Renal cortex interstitium (tissue), 11 donors: ENCODE results near the gene S100A2. TPM values are rescaled to one million over a fixed set of nuclear protein-coding genes. Genes with fewer than 3 reads are reported as not detected.
A peak's percentile ranks its signal among the peaks of the same experiment; 100 is the strongest.
"Not testable (repeated sequence)": the region's sequence is repeated elsewhere in the genome, so short reads cannot be mapped to it uniquely, and the experiment has no call there.

ENCODE experiments used
- DNase-seq, 11 donors: peaks; one replicate each; pipeline ENCODE4 v3.0.0-alpha.2; 2013; ENCODE audit warnings: low read depth in 9 of 11, low spot score in 4 of 11; ENCODE audit errors: extremely low read depth in 1 of 11
- polyA plus RNA-seq, 3 donors: library from polyadenylated mRNA; unstranded; fragments of 120-200 nt; gene quantifications; one replicate each; pipeline ENCODE4 v1.2.1, GENCODE V29; 2013; ENCODE audit not compliant: insufficient read length in 3 of 3

S100A2 gene
- polyA plus RNA-seq, 3 donors, result 3.8 to 9.8 (median 4.1) TPM

DNA sequence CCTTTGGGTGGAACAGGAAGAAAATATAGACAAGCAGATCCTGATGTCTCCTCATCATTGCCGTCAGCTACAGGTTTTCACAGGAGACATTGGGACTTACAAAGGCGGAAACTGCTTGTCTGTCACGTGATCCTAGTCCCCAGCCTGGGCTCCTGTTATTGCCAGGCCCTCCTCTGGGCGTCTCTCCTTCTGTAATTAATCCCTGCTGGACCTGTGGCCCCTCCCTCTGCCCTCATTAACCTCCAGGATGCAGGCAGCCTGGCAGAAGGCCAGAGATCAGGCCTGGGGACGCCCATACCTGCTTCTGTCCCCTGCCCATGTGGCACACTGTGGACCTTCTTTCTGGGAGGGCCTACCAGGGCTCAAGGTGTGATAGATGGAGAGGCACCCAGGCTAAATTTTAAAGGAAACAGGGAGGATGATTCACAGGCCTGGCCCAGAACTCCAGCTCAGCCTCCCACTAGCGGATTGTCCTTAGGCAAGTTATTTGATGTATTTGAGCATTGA lies 27.3 kb downstream of the S100A2 start:
- no peak for DNase-seq

DNA sequence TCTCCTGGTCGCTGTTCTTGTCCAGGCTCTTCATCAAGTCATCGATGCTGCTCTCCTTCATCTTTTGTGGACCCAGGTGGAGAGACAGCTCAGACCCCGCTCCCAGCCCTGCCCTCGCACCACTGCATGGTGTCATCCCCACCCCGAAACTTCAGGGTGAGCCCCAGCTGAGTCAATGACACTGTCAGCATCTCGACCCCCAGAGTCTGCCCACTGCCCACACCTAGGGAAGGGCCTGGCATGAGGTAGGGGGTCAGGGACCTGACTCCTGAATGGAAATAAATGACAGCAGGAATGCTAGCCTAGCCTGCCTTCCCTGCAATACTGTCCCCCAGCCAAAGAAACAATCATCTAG lies 28.3 kb downstream of the S100A2 start:
- no peak for DNase-seq

DNA sequence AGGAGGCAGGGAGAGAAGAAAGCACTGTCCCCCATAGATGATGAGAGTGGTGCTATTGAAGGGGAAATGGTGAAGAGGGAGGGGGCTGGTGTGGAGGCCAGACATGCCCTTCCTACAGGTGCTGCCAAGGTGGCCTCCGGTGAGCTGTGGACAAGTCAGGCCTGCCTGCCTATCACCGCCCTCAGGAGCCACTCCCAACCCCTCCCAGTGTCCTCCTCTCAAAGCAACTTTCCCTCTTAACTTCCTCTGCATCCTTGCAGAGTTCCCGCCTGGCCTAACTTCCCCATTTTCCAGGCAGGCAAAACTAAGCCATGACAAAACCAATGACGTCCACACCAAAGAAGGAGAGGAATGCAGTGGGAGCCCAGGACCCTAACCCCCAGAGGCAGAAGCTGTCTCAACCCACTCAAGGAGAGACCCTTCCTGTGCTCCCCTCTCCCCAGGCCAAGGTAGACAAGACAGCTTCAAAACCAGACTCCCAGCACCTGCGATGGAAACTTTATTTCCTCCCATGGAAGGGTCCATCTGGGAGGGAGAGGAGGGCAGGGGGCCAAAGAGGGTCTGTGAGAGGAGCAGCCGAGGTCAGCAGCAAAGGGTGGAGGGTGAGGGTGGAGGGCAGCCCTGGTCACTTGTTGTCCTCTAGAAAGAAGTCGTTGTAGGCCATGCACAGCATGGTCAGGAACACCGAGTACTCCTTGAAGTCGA lies 28.8 kb downstream of the S100A2 start:
- no peak for DNase-seq

DNA sequence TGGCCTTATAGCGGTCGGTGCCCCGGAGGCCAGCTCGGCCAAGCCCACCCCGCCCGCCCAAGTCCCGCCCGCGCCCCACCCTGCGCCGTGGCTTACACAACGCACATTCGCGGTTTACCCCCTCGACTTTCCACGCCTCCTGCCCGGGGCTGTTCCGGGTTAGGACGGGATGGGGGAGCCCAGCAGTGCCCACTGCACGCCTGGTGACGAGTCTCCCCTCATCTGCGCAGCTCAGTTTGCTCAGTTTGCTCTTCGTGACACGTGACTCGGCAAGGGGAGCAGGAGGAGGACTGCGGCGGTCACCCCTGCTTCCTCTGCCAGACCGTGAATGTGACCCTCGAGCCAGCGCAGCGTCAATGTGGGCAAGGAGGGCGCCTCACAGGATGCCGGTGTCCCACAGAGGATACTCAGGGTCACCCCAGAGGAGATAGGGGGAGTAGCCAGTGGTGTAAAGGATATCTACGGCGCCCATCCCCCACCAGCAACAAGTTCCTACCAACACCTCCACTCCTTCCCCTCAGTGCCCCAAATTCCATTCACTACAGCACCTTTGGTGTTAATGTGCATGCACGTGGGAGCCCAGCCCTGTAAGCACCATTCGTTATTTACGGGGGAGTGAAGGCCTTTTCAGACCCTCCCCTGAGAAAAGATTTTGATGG lies 29.5 kb downstream of the S100A2 start:
- peak in 6 of 11 donors; percentile 43 to 51 (median 49) for DNase-seq

DNA sequence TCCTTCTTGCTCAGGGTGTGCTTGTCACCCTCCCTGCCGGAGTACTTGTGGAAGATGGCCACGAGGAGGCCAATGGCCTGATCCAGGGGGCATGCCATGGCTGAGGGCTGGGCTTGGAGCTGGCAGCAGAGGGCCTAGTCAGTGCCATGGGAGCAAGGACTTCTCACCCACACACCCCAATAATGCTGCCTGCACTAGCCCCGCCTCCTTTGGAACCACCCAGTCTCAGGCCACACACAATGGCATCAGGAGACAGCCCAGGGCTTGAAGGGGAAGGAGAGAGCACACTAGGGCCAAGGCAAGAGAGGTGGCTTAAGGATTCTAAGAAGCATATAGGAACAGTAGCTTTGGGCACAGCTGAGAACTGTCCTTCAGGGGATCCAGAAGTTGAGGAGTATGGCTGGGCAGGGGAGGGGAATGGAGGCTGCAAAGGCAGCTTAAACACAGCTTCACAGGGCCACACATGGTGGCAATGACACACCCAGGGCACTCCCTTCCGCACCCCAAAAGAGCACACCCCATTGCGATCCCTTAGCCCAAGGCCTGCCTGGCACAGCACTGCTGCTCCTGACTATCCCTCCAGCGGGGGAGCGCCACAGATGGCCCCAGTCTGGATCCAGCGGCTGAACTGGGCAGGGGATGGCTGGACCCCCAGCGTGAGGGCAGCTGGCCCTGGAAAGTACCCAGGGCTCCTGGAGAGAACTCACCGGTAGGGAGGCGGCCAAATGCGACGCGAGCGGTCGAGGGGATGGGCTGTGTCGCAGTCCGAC lies 30.2 kb downstream of the S100A2 start, which contains the start of gene S100A6:
Gene S100A6, minus strand, starts transcription at position 750 of the 770 bp plus-strand sequence. Its CDS starts 652 bp downstream, at position 98.
- no peak for DNase-seq

DNA sequence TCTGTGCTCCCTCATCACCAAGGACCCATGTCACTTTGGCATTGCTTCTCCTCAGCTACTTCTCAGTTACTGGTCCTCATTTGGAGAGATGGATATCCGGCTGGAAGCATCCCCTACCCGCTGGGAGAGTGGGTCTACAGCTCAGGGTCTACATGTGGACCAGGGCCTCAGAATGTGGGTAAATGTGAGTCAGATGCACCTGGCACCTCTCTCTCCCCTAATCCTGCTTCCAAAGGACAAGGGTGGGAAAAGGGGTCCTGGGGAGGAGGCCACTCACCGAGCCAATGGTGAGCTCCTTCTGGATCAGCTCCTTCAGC lies 30.8 kb downstream of the S100A2 start:
- DNase-seq, result no peak

DNA sequence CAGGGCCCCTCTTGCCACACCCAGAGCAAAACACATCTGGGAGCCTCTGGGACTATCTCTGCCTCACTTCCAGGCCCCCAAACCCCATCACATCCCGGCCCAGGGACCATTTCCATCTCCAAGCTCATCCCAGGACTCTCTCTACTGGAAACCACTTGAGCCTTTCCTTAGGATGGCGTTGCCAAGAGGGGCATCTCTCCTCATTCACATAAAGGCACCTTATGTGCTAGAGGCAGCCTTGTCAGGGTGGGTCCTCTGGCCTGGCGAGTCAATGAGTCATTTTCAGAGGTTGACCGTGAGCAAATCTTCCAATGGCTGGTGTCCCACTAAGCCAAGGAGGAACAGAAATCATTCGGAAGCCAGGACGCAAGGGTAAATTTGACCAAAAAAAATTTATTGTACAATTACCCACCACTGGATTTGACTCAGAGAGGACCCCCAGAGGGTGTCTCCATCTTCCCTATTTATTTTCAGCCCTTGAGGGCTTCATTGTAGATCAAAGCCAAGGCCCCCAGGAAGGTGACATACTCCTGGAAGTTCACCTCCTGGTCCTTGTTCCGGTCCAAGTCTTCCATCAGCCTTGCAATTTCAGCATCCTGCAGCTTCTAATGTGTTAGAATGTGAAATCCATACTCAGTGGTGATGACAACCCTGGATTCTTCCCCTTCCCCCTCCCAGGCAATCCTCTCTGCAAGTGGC lies 31.3 kb downstream of the S100A2 start:
- no peak for DNase-seq

DNA sequence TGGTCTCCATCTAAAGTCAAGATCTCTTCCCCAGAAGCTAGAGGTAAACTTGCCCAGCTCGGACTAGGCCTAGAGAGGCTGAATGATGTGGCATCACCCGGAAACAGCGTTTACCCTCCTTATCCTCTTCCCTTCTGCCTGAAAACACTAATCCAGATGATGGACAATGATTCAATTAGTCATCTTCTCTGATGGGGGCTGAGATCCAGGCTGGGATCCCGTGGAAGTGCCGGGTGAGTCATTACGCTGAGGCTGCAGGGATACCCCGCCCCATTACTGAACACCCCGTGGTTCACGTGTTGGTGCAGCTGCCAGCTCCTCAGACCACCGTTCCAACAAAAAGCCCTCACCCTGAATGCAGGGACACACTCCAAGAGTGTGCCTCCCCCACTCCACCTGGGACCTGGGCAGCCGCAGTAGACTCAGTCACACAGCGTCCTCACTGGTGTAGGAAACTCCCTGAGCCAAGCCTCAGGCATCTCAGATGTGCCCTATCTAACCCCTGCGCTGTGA lies 31.9 kb downstream of the S100A2 start:
- DNase-seq, result no peak

DNA sequence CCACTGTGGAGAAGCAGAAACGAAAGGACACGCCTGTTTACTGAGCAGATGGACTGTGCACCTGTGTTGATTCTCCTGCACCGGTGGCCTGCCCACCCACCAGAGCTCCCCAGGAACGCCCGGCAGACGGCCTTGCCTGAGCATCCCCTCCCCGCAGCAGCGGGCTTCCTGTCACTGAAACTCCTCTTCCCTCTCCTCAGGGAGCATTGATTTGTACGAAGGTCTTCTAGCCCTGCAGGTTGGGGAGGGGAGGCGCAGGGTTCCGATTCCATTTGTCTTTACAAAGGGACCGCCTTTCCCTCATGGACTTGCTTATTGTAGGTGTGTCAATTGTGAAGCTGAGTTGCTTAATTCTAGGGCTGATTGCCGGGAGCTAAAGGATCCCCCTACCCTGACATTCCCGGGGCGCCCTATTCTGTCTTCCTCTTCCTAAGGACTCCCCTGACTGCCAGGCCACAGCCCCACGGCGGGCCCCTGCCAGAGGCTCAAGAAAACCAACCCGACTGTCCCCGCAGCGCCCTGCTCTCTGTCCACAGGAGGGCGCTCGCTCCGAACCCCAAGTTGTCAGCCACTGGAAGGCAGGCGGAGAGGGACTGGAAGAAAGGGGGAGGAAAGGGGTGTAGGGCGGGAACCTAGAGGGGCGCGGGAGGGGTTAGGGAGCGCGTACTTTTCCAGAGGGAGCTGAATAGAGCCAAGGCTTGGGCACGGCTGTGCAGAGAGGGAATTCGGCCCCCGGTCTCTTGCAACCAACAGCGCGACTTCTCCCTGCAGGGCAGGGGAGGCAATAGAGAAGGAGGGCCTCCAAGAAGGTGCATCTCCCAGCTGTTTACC lies 32.7 kb downstream of the S100A2 start:
- DNase-seq, result peak in 8 of 11 donors; percentile 66 to 84 (median 74)

DNA sequence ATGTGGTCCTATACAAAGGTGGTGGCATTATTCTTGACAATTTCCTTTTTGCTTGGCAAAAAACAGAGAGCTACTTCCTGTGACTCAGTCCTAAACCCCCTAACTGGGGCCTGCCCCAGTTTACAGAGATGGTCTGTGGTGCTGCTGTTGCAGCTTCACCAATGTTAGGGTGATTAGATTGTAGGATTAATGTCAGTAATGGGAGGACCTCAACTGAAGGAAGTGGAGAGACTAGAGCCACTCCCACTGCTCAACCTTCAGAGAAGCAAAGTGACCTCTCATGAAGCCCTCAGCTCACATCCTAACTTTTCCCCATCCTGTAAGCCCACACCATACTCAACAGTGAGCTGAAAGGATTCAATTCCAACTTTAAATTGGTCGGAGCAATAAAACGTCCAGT lies 33.5 kb downstream of the S100A2 start:
- DNase-seq, result no peak

DNA sequence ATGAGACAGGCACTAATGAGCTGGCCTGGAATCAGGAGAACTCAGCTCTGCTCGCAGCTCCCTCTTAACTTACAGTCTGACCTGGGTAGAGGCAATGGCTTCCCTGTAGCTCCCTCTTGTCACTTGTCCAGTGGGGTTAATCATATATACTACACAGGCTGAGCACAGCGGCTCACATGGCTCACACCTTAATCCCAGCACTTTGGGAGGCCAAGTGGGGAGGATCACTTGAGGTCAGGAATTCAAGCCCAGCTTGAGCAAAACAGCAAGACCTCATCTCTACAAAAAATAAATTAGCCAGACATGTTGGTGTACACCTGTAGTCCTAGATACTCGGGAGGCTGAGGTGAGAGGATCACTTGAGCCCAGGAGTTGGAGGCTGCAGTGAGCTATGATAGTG lies 34.0 kb downstream of the S100A2 start:
- no peak for DNase-seq

DNA sequence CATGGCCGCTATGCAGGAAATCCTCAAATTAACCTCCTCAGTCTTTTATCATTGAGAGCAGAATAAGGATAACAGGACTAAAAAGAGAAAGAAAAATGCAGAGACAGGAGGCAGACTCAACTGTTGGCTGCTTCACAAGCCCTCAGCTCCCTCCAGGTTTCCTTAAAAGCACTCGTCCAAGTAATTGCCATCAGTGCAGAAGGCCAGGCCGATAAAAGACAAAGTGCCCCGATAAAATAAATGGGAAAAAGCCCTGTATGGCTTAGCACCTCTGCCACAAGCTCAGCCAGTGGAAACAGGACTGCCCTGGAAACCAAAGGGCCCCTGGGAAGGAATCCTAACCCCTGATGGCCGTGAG lies 38.0 kb downstream of the S100A2 start:
- no peak for DNase-seq

DNA sequence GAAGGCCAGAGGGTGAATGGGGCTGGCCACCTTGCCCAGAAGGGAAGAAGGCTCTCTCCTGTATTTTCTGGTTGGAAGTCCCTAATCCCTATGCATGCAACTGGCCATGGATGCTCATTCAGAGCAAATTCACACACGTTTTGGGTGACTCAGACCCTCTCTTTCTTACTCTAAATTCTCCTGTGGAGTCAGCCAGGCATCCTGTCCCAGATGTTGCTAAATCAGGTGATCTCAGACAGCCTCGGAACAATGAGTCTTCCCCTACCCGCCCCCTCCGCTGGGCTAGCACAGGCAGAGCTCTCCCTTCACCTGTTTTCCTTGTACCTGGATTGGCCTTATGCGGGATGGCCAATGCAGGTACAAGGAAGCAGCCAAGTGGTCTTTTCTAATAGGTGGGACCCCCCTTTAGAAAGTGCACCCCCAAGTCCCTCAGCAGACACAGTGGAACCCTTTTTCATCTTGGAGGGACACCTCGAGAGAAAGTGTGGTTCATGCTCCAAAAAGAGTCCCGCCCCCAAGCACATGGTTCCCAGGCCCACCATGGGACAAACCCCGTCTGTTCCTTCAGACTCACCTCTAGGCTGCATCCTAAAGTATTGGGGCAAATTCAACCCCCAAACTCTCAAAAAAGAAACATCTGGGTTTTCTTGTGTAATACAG lies 38.5 kb downstream of the S100A2 start:
- no peak for DNase-seq

DNA sequence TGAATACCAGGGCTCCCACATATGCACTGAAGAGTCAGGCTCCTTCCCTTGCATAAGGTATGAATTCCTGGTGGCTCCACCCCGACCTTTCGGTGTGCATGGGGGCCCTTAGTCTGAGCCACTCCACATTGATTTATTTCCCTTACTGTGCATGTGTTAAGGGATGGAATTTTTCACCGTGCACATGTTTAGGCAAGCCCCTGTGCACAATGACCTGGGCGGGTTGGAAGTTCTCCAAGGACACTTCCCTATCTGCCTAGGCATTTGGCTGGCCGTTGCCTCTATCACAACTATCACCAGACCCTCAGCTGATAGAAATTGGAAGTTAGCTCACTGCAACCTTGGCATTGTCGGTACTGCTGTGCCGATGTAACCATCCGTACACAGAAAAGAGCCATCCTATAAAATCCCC lies 39.5 kb downstream of the S100A2 start:
- DNase-seq, result no peak

DNA sequence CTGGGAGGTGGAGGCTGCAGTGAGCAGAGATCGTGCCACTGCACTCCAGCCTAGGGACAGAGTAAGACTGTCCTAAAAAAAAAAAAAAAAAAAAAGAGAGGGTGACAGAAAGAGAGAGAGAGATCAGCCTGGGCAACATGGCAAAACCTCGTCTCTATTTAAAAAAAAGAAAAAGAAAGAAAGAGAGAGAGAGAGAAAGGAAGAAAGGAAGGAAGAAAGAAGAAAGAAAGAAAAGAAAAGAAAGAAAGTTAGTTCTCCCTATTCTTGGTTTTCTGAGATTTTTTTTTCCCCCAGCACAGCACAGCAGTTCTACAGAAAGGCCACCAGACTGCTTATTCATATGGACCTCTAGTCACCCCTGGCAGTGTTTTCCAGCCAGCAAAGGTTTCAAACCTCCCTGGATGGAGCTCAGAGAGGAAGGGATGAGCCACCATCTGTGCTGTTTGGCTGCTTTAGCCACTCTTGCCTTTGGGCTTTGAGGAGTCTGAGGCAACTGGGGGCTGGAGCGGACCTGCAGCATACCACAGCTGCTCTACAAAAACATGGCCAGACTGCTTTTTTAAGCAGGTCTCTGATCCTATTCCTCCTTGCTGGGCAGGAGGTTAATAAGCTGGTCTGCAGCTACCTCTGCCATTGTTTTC lies 40.4 kb downstream of the S100A2 start:
- no peak for DNase-seq

DNA sequence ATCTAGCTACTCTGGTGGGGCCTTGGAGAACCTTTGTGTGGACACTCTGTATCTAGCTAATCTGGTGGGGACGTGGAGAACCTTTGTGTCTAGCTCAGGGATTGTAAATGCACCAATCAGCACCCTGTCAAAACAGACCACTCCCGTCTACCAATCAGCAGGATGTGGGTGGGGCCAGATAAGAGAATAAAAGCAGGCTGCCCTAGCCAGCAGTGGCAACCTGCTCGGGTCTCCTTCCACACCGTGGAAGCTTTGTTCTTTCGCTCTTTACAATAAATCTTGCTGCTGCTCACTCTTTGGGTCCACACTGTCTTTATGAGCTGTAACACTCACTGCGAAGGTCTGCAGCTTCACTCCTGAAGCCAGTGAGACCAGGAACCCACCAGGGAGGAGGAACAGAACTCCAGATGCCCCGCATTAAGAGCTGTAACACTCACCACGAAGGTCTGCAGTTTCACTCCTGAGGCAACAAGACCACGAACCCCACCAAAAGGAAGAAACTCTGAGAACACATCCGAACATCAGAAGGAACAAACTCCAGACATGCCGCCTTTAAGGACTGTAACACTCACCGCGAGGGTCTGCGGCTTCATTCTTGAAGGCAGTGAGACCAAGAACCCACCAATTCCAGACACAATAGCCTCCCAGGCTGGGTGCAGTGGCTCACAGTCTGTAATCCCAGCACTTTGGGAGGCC lies 43.1 kb downstream of the S100A2 start:
- not testable (repeated sequence) for DNase-seq

DNA sequence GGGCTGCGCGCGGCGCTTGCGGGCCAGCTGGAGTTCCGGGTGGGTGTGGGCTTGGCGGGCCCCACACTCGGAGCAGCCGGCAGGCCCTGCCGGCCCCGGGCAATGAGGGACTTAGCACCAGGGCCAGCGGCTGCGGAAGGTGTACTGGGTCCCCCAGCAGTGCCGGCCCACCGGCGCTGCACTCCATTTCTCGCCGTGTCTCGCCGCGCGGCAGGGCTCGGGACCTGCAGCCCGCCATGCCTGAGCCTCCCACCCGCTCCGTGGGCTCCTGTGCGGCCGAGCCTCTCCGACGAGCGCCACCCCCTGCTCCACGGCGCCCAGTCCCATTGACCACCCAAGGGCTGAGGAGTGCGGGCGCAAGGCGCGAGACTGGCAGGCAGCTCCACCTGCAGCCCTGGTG lies 43.8 kb downstream of the S100A2 start:
- DNase-seq, result not testable (repeated sequence)
